Cardiac muscle cell (in vitro differentiated cells and primary cell): ENCODE data around the gene FAM124A. TPM values are rescaled to one million over a fixed set of nuclear protein-coding genes. Genes with fewer than 3 reads are reported as not detected.

Experiments
- DNase-seq, 2 donors: peaks; one replicate each; pipeline versions ENCODE4 v3.0.0 to v3.0.0-alpha.2; 2010 to 2017; ENCODE audit warnings: low read depth in 1 of 2, low spot score in 1 of 2
- H3K27ac ChIP-seq: fragments of 200-600 bp; sonication (generic); 2 replicates; pipeline ENCODE4 v1.5.1; 2016
- H3K27me3 ChIP-seq: fragments of 200-600 bp; sonication (generic); 2 replicates; pipeline ENCODE4 v1.6.0; 2016; ENCODE audit warnings: control low read depth
- H3K36me3 ChIP-seq: fragments of 200-600 bp; sonication (generic); 2 replicates; pipeline ENCODE4 v1.5.1; 2016; ENCODE audit warnings: control low read depth
- H3K4me1 ChIP-seq: fragments of 200-600 bp; sonication (generic); 2 replicates; pipeline ENCODE4 v1.8.1; 2017; ENCODE audit warnings: low read depth, mild to moderate bottlenecking, mixed run types
- H3K4me3 ChIP-seq: fragments of 200-600 bp; sonication (generic); 2 replicates; pipeline ENCODE4 v1.5.1; 2016; ENCODE audit warnings: mild to moderate bottlenecking
- H3K9me3 ChIP-seq: fragments of 200-600 bp; sonication (generic); 2 replicates; pipeline ENCODE4 v1.5.1; 2017; ENCODE audit warnings: low read depth, mild to moderate bottlenecking, control low read depth
- polyA plus RNA-seq: library from polyadenylated mRNA; unstranded; fragments of >200 nt; fragmentation: Nextera tagmentation; extraction: Ambion mirVana; gene quantifications from 2 replicates; pipeline ENCODE4 v1.2.1, GENCODE V29; 2016
- total RNA-seq: library from RNA; depleted of rRNA; stranded (reverse); fragments of >200 nt; gene quantifications from 2 replicates; pipeline ENCODE4 v1.2.3, GENCODE V29; 2016
- TF ChIP-seq, protein P1 (sequence below): IDR thresholded peaks from 2 replicates; pipeline ENCODE4 v1.5.1; 2012; ENCODE audit warnings: low read depth, mild to moderate bottlenecking, low read length

Gene FAM124A
- total and polyA plus RNA-seq, 2 experiments from 2014 or later = 0.16 to 0.18 TPM

DNA sequence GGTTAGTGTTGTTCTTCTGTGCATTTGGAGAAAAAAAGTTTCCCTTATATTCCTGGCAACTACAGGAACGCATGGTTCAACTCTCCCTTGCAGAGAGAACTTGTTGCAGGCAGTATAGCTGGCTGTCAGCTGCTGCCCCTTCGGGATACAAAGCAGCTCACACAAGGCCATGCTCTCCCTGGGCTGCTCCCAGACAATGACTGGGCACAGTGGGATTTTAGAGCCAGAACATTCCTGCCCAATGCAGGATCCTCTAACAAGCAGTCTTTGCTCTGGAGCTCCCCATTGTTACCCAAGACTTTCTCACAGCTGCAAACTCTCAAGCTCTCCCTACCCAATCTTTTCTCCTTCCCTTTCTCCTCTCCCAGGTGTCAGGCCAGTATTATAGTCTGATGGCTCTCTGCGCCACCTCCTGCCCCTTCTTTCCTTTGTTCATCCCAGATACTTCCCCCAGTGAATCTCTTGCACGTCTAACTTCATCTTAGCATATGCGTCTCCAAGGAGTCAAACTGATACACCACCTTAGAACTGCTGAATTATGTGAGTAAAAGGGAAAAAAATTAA, 89.8 kb downstream of the FAM124A start:
- DNase-seq = no peak
- H3K9me3 ChIP-seq = no peaks in the 10 kb centered on the region
- no peak overlapping the region for H3K4me3 ChIP-seq
- no peaks in the 10 kb centered on the region for H3K36me3 ChIP-seq
- H3K27ac ChIP-seq = no peak overlapping the region
- TF ChIP-seq, protein P1, sequence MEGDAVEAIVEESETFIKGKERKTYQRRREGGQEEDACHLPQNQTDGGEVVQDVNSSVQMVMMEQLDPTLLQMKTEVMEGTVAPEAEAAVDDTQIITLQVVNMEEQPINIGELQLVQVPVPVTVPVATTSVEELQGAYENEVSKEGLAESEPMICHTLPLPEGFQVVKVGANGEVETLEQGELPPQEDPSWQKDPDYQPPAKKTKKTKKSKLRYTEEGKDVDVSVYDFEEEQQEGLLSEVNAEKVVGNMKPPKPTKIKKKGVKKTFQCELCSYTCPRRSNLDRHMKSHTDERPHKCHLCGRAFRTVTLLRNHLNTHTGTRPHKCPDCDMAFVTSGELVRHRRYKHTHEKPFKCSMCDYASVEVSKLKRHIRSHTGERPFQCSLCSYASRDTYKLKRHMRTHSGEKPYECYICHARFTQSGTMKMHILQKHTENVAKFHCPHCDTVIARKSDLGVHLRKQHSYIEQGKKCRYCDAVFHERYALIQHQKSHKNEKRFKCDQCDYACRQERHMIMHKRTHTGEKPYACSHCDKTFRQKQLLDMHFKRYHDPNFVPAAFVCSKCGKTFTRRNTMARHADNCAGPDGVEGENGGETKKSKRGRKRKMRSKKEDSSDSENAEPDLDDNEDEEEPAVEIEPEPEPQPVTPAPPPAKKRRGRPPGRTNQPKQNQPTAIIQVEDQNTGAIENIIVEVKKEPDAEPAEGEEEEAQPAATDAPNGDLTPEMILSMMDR = no peak
- no peaks in the 10 kb centered on the region for H3K4me1 ChIP-seq
- H3K27me3 ChIP-seq = no peaks in the 10 kb centered on the region

DNA sequence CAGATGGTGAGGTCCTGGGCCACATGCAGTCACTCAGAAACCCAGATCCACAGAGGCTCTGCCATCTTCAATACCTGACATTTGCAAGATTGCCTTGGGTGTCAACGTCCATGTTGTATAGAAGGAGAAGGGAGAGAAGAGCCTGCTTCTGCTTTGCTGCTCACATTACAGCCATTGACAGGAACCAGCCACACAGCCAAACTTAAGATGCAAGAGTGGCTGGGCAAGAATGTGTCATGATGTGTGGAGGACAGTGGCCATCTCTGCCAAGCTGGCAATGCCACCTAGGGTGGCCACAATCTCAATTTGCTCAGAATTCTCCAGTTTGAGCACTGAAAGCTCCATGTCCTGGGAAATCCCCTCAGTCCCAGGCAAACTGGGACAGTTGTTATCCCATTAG, 91.4 kb downstream of the FAM124A start:
- TF ChIP-seq, protein P1 = no peak
- H3K36me3 ChIP-seq = no peaks in the 10 kb centered on the region
- no peak for DNase-seq
- no peak overlapping the region for H3K4me3 ChIP-seq
- H3K27me3 ChIP-seq = no peaks in the 10 kb centered on the region
- no peaks in the 10 kb centered on the region for H3K4me1 ChIP-seq
- H3K9me3 ChIP-seq = no peaks in the 10 kb centered on the region
- no peak overlapping the region for H3K27ac ChIP-seq

DNA sequence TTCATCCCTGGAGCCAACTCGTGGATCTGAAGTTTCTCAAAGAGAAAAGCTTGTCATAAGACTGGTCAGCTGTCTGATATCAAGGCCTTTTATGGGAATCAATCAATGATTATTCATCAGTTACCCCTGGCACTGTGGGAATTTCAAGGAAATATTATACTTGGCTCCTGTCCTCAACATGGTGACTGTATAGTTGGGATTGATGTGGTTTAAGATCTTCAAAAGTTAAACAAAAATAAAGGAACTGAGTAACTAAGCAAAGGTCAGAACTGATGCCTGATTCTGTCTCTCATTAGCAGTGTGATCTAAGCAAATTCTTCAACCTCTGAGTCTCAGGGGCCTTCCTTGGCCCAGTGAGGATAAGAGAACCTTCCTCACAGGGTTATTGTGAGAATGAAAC, 95.1 kb downstream of the FAM124A start:
- no peak for DNase-seq
- no peaks in the 10 kb centered on the region for H3K27me3 ChIP-seq
- H3K4me1 ChIP-seq = no peaks in the 10 kb centered on the region
- no peak overlapping the region for H3K4me3 ChIP-seq
- H3K9me3 ChIP-seq = no peaks in the 10 kb centered on the region
- no peak overlapping the region for H3K27ac ChIP-seq
- TF ChIP-seq, protein P1 = no peak
- no peaks in the 10 kb centered on the region for H3K36me3 ChIP-seq

DNA sequence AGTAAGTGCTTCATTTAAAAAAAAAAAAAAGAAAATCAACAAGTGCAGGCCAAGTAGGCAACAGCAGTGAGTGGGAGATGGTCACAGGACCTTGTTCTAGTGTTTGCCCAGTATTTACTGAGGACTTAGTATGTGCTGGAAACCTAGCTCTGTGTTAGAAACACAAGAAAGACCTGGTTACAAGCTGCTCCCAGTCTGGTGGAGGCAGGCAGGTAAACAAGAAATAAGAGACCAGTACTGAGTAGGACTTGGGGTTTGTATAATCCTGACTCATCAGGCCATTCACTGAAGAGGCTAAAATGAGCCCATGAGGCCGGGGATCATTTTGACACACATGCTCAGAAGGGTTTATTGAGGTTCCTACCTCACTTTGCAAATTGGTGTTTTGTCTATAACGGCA, 95.8 kb downstream of the FAM124A start:
- H3K4me3 ChIP-seq = no peak overlapping the region
- TF ChIP-seq, protein P1 = no peak
- H3K9me3 ChIP-seq = no peaks in the 10 kb centered on the region
- no peaks in the 10 kb centered on the region for H3K4me1 ChIP-seq
- H3K27me3 ChIP-seq = no peaks in the 10 kb centered on the region
- H3K27ac ChIP-seq = no peak overlapping the region
- H3K36me3 ChIP-seq = no peaks in the 10 kb centered on the region
- no peak for DNase-seq

DNA sequence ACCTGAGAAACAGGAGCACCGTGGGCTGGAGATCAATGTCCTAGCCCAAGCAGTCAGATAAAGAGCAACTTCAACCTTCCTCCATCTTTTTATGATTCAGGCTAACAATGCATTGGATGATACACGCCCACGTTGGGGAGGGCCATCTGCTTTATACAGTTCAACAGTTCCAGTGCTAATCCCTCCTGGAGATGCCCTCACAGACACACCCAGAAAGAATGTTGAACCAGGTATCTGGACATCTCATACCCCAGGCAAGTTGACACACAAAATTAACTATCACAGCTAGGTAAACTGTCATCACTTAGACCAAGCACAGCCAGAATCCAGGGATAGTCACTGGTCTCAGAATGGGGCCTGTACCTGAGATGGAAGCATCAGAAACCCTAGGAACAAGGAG, 96.7 kb downstream of the FAM124A start:
- TF ChIP-seq, protein P1 = no peak
- H3K27ac ChIP-seq = no peak overlapping the region
- H3K36me3 ChIP-seq = no peaks in the 10 kb centered on the region
- H3K9me3 ChIP-seq = no peaks in the 10 kb centered on the region
- no peak for DNase-seq
- H3K27me3 ChIP-seq = no peaks in the 10 kb centered on the region
- no peaks in the 10 kb centered on the region for H3K4me1 ChIP-seq
- no peak overlapping the region for H3K4me3 ChIP-seq

DNA sequence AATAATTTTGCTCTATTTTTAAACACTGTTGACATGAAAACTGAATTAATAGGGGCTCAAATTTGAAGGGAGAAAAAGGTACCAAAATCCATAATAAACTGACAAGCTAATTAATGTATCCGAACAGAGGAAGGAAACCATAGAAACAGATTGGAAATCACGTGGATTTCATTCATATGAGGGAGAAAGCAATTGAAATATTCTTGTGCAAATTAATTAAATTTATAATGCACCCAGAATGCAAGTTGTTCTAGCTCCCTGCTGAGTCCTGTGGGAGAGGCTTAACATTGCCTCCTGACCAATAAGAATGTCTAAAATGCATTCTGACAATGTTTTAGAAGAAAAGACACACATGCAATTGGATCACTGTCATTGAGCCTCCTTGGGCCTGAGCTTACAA, 99.6 kb downstream of the FAM124A start:
- no peak for DNase-seq
- Histone ChIP-seq H3K4me1 (no peaks in the 10 kb centered on the region), H3K9me3 (no peaks in the 10 kb centered on the region), H3K27ac (no peak overlapping the region), H3K4me3 (no peak overlapping the region), H3K27me3 (no peaks in the 10 kb centered on the region), H3K36me3 (no peaks in the 10 kb centered on the region)
- TF ChIP-seq, protein P1 = no peak
